HepG2 (cell line): Measurements from ENCODE around the gene MCC. TPM values are rescaled to one million over a fixed set of nuclear protein-coding genes. Genes with fewer than 3 reads are reported as not detected.

Experiments used
- ATAC-seq: fragments of 200-7000 bp; cut with Tn5 transposase; 3 replicates; pipeline ENCODE4 v1.9.1; 2020; ENCODE audit warnings: mild to moderate bottlenecking, moderate library complexity
- BruUV-seq: library from RNA; stranded (reverse); fragments of 400-500 nt; replicated peaks from 2 replicates; lab custom pipeline; 2021; lab: Mats Ljungman, UMichigan
- CTCF ChIA-PET: fragments of 300-600 bp; formaldehyde crosslinking; extraction: SDS; loops from one replicate; lab custom pipeline; 2021; ENCODE audit warnings: low total read pairs, inconsistent platforms, low intra/inter-chr PET ratio; lab: Yijun Ruan, JAX
- POLR2A ChIA-PET: fragments of 350-600 bp; sonication (Branson Sonifier 250); formaldehyde crosslinking; loops from one replicate; lab custom pipeline; 2020; ENCODE audit warnings: antibody characterized with exemption, inconsistent platforms; lab: Yijun Ruan, JAX
- DNase-seq: peaks from one replicate; pipeline ENCODE4 v3.0.0-alpha.2; 2015; ENCODE audit warnings: low spot score
- FAIRE-seq: peaks from 3 replicates; lab custom pipeline; 2011; peaks lifted over from hg19 to GRCh38; lab: Jason Lieb, UNC
- H2AFZ ChIP-seq: one replicate; pipeline ENCODE4 v1.6.1; 2011; ENCODE audit warnings: low read length, inconsistent platforms
- H3K27ac ChIP-seq: fragments of 300-600 bp; 3 replicates; pipeline ENCODE4 v1.8.0; 2011; ENCODE audit warnings: mixed run types, mild to moderate bottlenecking, mixed read lengths, low read length, inconsistent platforms; ENCODE audit not compliant: insufficient read depth; ENCODE audit errors: extremely low read length
- H3K27me3 ChIP-seq, 2 experiments: fragments of 200-600 bp in 1 of 2; 2 replicates in 1 of 2; 3 replicates in 1 of 2; pipeline versions ENCODE4 v1.6.0 to v1.8.0; 2011; ENCODE audit warnings: low read length in 2 of 2, mild to moderate bottlenecking in 2 of 2, moderate library complexity in 2 of 2, inconsistent platforms in 1 of 2; ENCODE audit not compliant: insufficient read depth in 2 of 2, control insufficient read depth in 1 of 2
- H3K36me3 ChIP-seq, 2 experiments: fragments of 200-600 bp in 1 of 2; replicated peaks in 1 of 2; 2 replicates in 1 of 2; 3 replicates in 1 of 2; pipeline versions ENCODE4 v1.5.1 to v1.8.0; 2011; ENCODE audit warnings: low read length in 2 of 2, inconsistent platforms in 1 of 2; ENCODE audit not compliant: insufficient read depth in 2 of 2, control insufficient read depth in 1 of 2
- H3K4me1 ChIP-seq: 2 replicates; pipeline ENCODE4 v1.5.1; 2012; ENCODE audit warnings: low read length, inconsistent platforms; ENCODE audit not compliant: insufficient read depth
- H3K4me2 ChIP-seq: 2 replicates; pipeline ENCODE4 v1.6.0; 2011; ENCODE audit warnings: low read depth, low read length, inconsistent platforms
- H3K4me3 ChIP-seq, 3 experiments: fragments of 200-600 bp in 1 of 3; sonication (generic), shearing (Covaris generic) in 1 of 3; replicated peaks in 1 of 3; 2 replicates each; pipeline ENCODE4 v1.5.1; 2011 to 2016; ENCODE audit warnings: low read length in 3 of 3, inconsistent platforms in 2 of 3, low read depth in 2 of 3, mild to moderate bottlenecking in 2 of 3, control low read depth in 1 of 3, mixed read lengths in 1 of 3; ENCODE audit not compliant: insufficient read depth in 1 of 3
- H3K79me2 ChIP-seq: one replicate; pipeline ENCODE4 v1.6.1; 2011; ENCODE audit warnings: low read length, inconsistent platforms; ENCODE audit not compliant: insufficient read depth
- H3K9ac ChIP-seq: 2 replicates; pipeline ENCODE4 v1.6.0; 2011; ENCODE audit warnings: mild to moderate bottlenecking, low read depth, low read length, inconsistent platforms; ENCODE audit not compliant: insufficient read depth
- H3K9me3 ChIP-seq: 2 replicates; pipeline ENCODE4 v1.5.1; 2012; ENCODE audit warnings: mild to moderate bottlenecking, low read length
- H4K20me1 ChIP-seq: 2 replicates; pipeline ENCODE4 v1.6.0; 2011; ENCODE audit warnings: inconsistent platforms, mild to moderate bottlenecking, low read length, moderate library complexity; ENCODE audit not compliant: insufficient read depth
- ATF2 ChIP-seq: sonication (generic); formaldehyde crosslinking; IDR thresholded peaks from 2 replicates; pipeline ENCODE4 v1.4.0; 2020; ENCODE audit warnings: missing genetic modification reagents
- BRCA1 ChIP-seq: sonication (generic); formaldehyde crosslinking; IDR thresholded peaks from 2 replicates; pipeline ENCODE4 v1.4.0; 2020; ENCODE audit warnings: missing genetic modification reagents
- CBFB ChIP-seq: sonication (generic); formaldehyde crosslinking; IDR thresholded peaks from 2 replicates; pipeline ENCODE4 v1.4.0; 2020; ENCODE audit warnings: missing genetic modification reagents
- CENPBD1 ChIP-seq: sonication (generic); formaldehyde crosslinking; IDR thresholded peaks from 2 replicates; pipeline ENCODE4 v1.8.0; 2022; ENCODE audit warnings: missing genetic modification reagents, low read depth, mild to moderate bottlenecking, borderline replicate concordance
- ELF4 ChIP-seq: sonication (generic); formaldehyde crosslinking; IDR thresholded peaks from 2 replicates; pipeline ENCODE4 v1.5.0; 2020; ENCODE audit warnings: missing genetic modification reagents, mild to moderate bottlenecking, moderate library complexity, borderline replicate concordance
- HOXD1 ChIP-seq: sonication (generic); formaldehyde crosslinking; IDR thresholded peaks from 2 replicates; pipeline ENCODE4 v1.5.0; 2020; ENCODE audit warnings: missing genetic modification reagents
- KMT2B ChIP-seq: IDR thresholded peaks from 2 replicates; pipeline ENCODE4 v1.6.1; 2016; ENCODE audit warnings: missing genetic modification reagents, missing compliant biosample characterization
- SNAI1 ChIP-seq: sonication (generic); formaldehyde crosslinking; IDR thresholded peaks from 2 replicates; pipeline ENCODE4 v1.5.0; 2020; ENCODE audit warnings: mild to moderate bottlenecking, missing genetic modification reagents, borderline replicate concordance
- TAF1 ChIP-seq: sonication (generic); formaldehyde crosslinking; IDR thresholded peaks from 2 replicates; pipeline ENCODE4 v1.4.0; 2020; ENCODE audit warnings: missing genetic modification reagents
- TBP ChIP-seq: sonication (generic); formaldehyde crosslinking; IDR thresholded peaks from 2 replicates; pipeline ENCODE4 v1.5.0; 2020; ENCODE audit warnings: missing genetic modification reagents
- XRCC5 ChIP-seq: fragments of 200-400 bp; formaldehyde crosslinking; optimal IDR thresholded peaks from 2 replicates; pipeline ENCODE3; 2017; ENCODE audit warnings: mild to moderate bottlenecking, low read length
- ZFP36L1 ChIP-seq: sonication (generic); formaldehyde crosslinking; IDR thresholded peaks from 2 replicates; pipeline ENCODE4 v1.8.0; 2022; ENCODE audit warnings: mild to moderate bottlenecking, missing genetic modification reagents, moderate library complexity
- ZNF224 ChIP-seq: sonication (generic); formaldehyde crosslinking; IDR thresholded peaks from 2 replicates; pipeline ENCODE4 v1.5.0; 2020; ENCODE audit warnings: mild to moderate bottlenecking, missing genetic modification reagents
- ZNF235 ChIP-seq: sonication (generic); formaldehyde crosslinking; IDR thresholded peaks from 2 replicates; pipeline ENCODE4 v1.8.1; 2023; ENCODE audit warnings: mild to moderate bottlenecking, missing genetic modification reagents, borderline replicate concordance
- ZNF557 ChIP-seq: sonication (generic); formaldehyde crosslinking; IDR thresholded peaks from 2 replicates; pipeline ENCODE4 v1.4.0; 2020; ENCODE audit warnings: missing genetic modification reagents
- ZNF598 ChIP-seq: sonication (generic); formaldehyde crosslinking; IDR thresholded peaks from 2 replicates; pipeline ENCODE4 v1.5.1; 2020; ENCODE audit warnings: mild to moderate bottlenecking, missing genetic modification reagents, borderline replicate concordance
- ZNF652 ChIP-seq: IDR thresholded peaks from 2 replicates; pipeline ENCODE4 v1.6.1; 2016; ENCODE audit warnings: low read depth, borderline replicate concordance
- ZNF879 ChIP-seq: sonication (generic); formaldehyde crosslinking; IDR thresholded peaks from 2 replicates; pipeline ENCODE4 v1.8.1; 2023; ENCODE audit warnings: missing genetic modification reagents
- WGBS: methylation state at CpG from one replicate; pipeline ENCODE4 v1.1.6; 2017; ENCODE audit warnings: low lambda C conversion rate; 5-methylcytosine and 5-hydroxymethylcytosine counted together
- in situ Hi-C: cut with HindIII; loops from 2 replicates; pipeline ENCODE4 v1.10.0; 2017; ENCODE audit warnings: low pct_unique_long_range_greater_than_20kb; ENCODE audit not compliant: extremely low pct_ligation_motif_present
- intact Hi-C: fragments of 100-400 bp; cut with micrococcal nuclease; formaldehyde crosslinking; loops from one replicate; pipeline ENCODE4 v1.10.0; 2022; ENCODE audit not compliant: unreplicated experiment
- polyA plus RNA-seq, 8 experiments: library from polyadenylated mRNA; depleted of rRNA in 3 of 8; stranded (reverse) in 7 of 8; unstranded in 1 of 8; fragments of >200 nt; fragmentation: Illumina TruSeq in 4 of 8; extraction: Trizol in 4 of 8; gene quantifications; 2 replicates each; pipeline versions ENCODE4 v1.2.1 to v1.2.3, GENCODE V29; 2011 to 2016; ENCODE audit warnings: low read depth in 4 of 8, missing spikeins in 1 of 8, mixed read lengths in 1 of 8; ENCODE audit not compliant: insufficient read depth in 1 of 8
- total RNA-seq, 5 experiments: library from RNA; depleted of rRNA; stranded (reverse); fragments of >200 nt; fragmentation: Illumina TruSeq; extraction: Trizol; gene quantifications; 2 replicates each; pipeline ENCODE4 v1.2.3, GENCODE V29; 2016; ENCODE audit warnings: low read depth in 1 of 5

MCC gene
- total and polyA plus RNA-seq, 2 of the 13 experiments (the other 11 are each of a cell fraction or from before 2014, with no cell fraction given), result 0.55 to 2.4 TPM

GRCh38 chr5:113056988-113057387 lies 431.3 kb downstream of the MCC start:
- no peak for FAIRE-seq
- no TSS peak for BruUV-seq
- TF ChIP-seq SNAI1 (CRISPR knock-in tag) (no peak), ZNF557 (CRISPR knock-in tag) (no peak), XRCC5 (no peak), KMT2B (no peak), HOXD1 (CRISPR knock-in tag) (no peak), ZNF879 (no peak), ZNF652 (no peak), CENPBD1 (CRISPR knock-in tag) (no peak), TAF1 (CRISPR knock-in tag) (no peak)
- TF ChIP-seq, all 625 proteins: peak for 0
- Histone ChIP-seq H3K27ac (no peak overlapping the region), H3K36me3 (no peaks in the 10 kb centered on the region), H2AFZ (no peak overlapping the region), H3K4me1 (no peaks in the 10 kb centered on the region), H3K4me2 (no peak overlapping the region), H3K9me3 (no peaks in the 10 kb centered on the region), H3K79me2 (no peaks in the 10 kb centered on the region), H3K27me3 (no peaks in the 10 kb centered on the region), H3K4me3 (no peak overlapping the region), H4K20me1 (no peaks in the 10 kb centered on the region), H3K9ac (no peak overlapping the region)
- intact Hi-C loops (loop anchor here (5.0 kb wide), 1 partner anchor 145 kb away; no protein-coding TSS in a partner anchor), in situ Hi-C loops (no loop called here)
- whole genome bisulfite sequencing, result 68% methylated on average over 5 of the region's 5 CpGs
- POLR2A ChIA-PET, result no interaction called here
- DNase-seq (no peak), ATAC-seq (no peak)
- CTCF ChIA-PET, result no interaction called here

DNA sequence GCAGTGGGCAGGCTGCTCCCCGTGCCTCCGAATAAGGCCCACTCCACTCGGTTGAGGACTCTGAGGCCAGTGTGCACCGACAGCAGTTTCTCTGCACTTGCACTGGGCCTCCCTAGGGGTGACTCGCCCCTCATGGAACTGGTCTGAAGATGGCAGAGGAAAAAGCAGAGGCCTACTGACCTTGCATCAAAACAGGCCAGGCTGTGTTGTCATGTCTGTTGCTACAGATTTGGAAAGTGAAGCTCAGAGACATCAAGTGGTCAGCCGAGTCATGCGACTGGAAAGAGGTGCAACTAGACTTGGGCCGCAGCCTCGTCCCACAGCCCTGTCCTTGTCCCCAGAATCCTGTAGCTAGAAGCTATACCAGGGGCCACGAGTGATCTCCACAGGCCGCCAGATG lies 433.4 kb downstream of the MCC start:
- intact Hi-C loops, result loop anchor here (5.0 kb wide), 1 partner anchor 147 kb away; no protein-coding TSS in a partner anchor
- TF ChIP-seq ELF4 (no peak), ZFP36L1 (CRISPR knock-in tag) (no peak), BRCA1 (CRISPR knock-in tag) (no peak), CBFB (CRISPR knock-in tag) (no peak), ZNF235 (CRISPR knock-in tag) (no peak), ATF2 (CRISPR knock-in tag) (no peak), ZNF598 (CRISPR knock-in tag) (no peak), ZNF224 (CRISPR knock-in tag) (no peak), TBP (no peak)

More for the DNA sequence above, 433.4 kb downstream of the MCC start:
- Histone ChIP-seq H3K79me2 (no peaks in the 10 kb centered on the region), H3K4me2 (no peak overlapping the region), H2AFZ (no peak overlapping the region), H3K27ac (no peak overlapping the region), H3K4me3 (no peak overlapping the region), H3K4me1 (no peaks in the 10 kb centered on the region), H3K9ac (no peak overlapping the region), H3K36me3 (no peaks in the 10 kb centered on the region), H3K27me3 (no peaks in the 10 kb centered on the region), H3K9me3 (no peaks in the 10 kb centered on the region), H4K20me1 (no peaks in the 10 kb centered on the region)
- FAIRE-seq (no peak), ATAC-seq (no peak), DNase-seq (no peak)
- no TSS peak for BruUV-seq
- ChIA-PET CTCF (no interaction called here), POLR2A (no interaction called here)
- in situ Hi-C loops, result no loop called here
- WGBS, result 88% methylated on average over 6 of the region's 11 CpGs
